Fibroblast of villous mesenchyme (primary cell): Measurements from ENCODE around the gene HCFC1. TPM values are rescaled to one million over a fixed set of nuclear protein-coding genes. Genes with fewer than 3 reads are reported as not detected.
"Not testable (repeated sequence)": the region's sequence is repeated elsewhere in the genome, so short reads cannot be mapped to it uniquely, and the experiment has no call there.

Experiments used
- DNase-seq: peaks from one replicate; pipeline ENCODE4 v3.0.0-alpha.2; 2010; ENCODE audit warnings: low read depth
- H3K4me3 ChIP-seq: 2 replicates; pipeline ENCODE4 v1.5.1; 2011; ENCODE audit warnings: low read depth, mild to moderate bottlenecking, low read length
- total RNA-seq: library from RNA; depleted of rRNA; stranded (reverse); fragments of >200 nt; gene quantifications from 2 replicates; pipeline ENCODE4 v1.2.3, GENCODE V29; 2012
- TF ChIP-seq, protein P1 (sequence below): IDR thresholded peaks from 2 replicates; pipeline ENCODE4 v1.5.1; 2012; ENCODE audit warnings: low read depth, mild to moderate bottlenecking, low read length; ENCODE audit not compliant: insufficient read depth

Gene HCFC1
- total RNA-seq, 1 donor, result 28.1 TPM

GRCh38 chrX:154004315-154004714, 32.7 kb upstream of the HCFC1 start:
- no peak overlapping the region for H3K4me3 ChIP-seq
- TF ChIP-seq, protein P1, sequence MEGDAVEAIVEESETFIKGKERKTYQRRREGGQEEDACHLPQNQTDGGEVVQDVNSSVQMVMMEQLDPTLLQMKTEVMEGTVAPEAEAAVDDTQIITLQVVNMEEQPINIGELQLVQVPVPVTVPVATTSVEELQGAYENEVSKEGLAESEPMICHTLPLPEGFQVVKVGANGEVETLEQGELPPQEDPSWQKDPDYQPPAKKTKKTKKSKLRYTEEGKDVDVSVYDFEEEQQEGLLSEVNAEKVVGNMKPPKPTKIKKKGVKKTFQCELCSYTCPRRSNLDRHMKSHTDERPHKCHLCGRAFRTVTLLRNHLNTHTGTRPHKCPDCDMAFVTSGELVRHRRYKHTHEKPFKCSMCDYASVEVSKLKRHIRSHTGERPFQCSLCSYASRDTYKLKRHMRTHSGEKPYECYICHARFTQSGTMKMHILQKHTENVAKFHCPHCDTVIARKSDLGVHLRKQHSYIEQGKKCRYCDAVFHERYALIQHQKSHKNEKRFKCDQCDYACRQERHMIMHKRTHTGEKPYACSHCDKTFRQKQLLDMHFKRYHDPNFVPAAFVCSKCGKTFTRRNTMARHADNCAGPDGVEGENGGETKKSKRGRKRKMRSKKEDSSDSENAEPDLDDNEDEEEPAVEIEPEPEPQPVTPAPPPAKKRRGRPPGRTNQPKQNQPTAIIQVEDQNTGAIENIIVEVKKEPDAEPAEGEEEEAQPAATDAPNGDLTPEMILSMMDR, result no peak
- DNase-seq, result no peak

DNA sequence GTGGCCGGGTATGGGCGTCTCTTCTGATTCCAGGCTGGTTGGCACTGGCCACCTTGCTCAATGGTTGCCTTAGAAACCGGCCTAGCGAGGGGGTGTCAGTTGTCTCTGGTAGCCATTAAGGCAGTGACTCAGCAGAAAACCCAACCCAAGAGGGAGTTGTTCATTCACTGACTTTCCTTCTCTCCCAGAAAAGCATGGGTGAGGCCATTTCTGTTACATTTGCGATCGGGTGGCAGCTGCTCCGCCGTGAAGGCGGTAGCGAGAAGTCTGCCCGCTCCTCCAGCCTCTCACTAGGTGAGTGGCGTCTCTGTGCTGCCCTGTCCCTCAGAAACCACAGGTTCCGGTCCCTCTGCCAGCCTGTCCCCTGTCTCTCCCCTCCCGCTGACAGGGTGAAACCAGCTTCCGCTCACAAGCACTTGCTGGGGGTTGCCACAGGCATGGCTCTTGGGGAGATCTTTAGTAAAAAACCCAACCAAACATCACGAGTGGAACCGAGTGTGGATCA, 30.6 kb upstream of the HCFC1 start:
- DNase-seq, result peak; percentile 48
- TF ChIP-seq, protein P1, result no peak
- no peak overlapping the region for H3K4me3 ChIP-seq

DNA sequence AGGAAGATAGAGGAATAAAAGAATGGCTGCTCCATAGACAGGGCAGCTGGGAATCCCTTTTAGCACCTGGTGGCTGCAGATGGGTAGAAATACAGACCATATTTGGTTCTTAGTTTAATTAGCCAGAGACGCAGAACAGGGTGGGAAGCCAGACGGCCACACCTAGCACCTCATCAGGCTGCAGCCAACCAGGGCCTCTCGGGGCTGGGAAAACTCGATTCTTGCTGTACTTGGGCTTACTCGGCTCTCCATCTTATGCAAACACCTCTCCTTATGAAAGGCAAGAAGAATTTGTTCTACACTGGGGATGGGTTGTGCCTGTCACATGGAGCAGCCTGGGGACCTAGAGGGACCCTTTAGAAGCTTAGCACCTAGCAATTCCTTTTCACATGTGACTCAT, 28.4 kb upstream of the HCFC1 start:
- TF ChIP-seq, protein P1, result no peak
- no peak overlapping the region for H3K4me3 ChIP-seq
- DNase-seq, result no peak

- no peak for DNase-seq
- TF ChIP-seq, protein P1, result no peak
- H3K4me3 ChIP-seq, result no peak overlapping the region
Observed at GRCh38 chrX:153999359-154000037, 27.9 kb upstream of the HCFC1 start.

GRCh38 chrX:153995504-153995903, 23.9 kb upstream of the HCFC1 start:
- TF ChIP-seq, protein P1, result no peak
- DNase-seq, result no peak
- no peak overlapping the region for H3K4me3 ChIP-seq

GRCh38 chrX:153994398-153994797, 22.8 kb upstream of the HCFC1 start:
- not testable (repeated sequence) for H3K4me3 ChIP-seq, DNase-seq

GRCh38 chrX:153993978-153994377, 22.4 kb upstream of the HCFC1 start:
- DNase-seq, result no peak
- no peak overlapping the region for H3K4me3 ChIP-seq
- TF ChIP-seq, protein P1, result no peak
